NCI-H226 (cell line): ENCODE data around the gene ACTR6.
"Not testable (repeated sequence)": the region's sequence is repeated elsewhere in the genome, so short reads cannot be mapped to it uniquely, and the experiment has no call there.

Source experiments
- DNase-seq: peaks from one replicate; pipeline ENCODE4 v3.0.0-alpha.2; 2015

The ACTR6 gene

DNA sequence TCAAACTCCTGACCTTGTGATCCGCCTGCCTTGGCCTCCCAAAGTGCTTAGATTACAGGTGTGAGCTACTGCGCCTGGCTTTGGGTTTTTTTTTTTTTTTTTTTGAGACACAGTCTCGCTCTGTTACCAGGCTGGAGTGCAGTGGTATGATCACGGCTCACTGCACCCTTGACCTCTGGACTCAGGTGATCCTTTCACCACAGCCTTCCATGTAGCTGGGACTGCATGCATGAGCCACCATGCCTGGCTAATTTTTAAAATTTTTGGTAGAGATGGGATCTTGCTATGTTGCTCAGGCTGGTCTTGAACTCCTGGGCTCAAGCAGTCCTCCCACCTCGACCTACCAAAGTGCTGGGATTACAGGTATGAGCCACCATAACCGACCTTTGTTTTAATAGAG is 21.6 kb downstream of the ACTR6 start:
- not testable (repeated sequence) for DNase-seq

DNA sequence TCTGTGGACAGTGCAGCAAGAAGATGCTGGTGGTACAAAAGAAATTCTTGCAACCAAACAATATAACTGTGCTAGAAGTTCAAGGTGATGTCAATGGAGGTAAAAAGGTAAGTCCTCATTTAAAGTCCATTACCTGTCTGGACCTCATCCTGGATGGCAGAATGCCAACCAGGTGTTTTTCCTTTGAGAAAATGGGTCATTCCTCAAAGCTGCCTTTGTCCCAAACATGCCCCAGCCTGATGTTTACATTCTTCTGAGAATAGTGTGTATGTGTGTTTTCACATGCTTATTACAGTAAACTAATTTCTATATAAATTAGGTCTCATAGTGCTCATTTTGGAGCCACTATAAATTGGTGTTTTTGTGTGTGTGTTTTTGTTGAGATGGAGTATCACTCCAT is 24.9 kb downstream of the ACTR6 start:
- DNase-seq, result no peak

DNA sequence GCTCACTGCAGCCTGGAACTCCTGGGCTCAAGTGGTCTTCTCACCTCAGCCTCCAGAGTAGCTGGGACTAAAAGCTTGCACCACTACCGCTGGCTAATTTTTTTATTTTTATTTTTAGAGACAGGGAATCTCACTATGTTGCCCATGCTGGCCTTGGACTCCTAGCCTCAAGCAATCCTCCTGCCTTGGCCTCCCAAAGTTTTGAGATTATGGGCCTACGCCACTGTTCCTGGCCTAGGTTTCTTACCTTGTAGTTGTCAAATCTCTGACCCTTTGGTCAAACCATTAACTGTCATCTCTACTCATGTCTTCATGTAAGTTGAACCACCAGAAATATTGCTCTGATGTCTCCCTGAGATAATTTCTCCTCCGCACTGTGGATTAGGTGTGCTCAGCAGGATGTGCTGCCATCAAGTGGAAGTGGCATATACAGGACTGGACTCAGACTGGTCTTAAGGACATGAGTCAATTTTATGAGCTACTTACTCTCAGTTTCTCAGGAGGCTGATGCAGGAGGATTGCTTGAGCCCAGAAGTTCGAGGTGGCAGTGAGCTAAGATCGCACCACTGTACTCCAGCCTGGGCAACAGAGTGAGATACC is 28.5 kb downstream of the ACTR6 start:
- DNase-seq, result no peak

DNA sequence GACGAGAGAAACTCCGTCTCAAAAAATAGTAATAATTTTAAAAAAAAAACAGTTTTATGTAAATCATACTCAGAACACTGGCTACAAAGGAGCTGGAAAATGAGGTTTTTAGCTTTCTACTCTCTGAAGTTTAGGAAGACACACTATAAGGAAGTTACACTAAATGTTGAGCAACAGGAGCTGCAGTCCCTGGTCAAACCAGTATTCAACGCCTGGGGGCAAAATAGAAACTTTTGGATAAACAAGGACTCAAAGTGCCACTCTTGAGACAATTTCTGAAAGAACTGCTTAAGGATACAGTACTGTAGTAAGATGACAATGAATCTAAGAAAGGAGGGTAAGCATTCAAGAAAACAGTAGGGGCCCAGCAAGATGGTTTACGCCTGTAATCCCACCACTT is 29.3 kb downstream of the ACTR6 start:
- DNase-seq, result no peak

DNA sequence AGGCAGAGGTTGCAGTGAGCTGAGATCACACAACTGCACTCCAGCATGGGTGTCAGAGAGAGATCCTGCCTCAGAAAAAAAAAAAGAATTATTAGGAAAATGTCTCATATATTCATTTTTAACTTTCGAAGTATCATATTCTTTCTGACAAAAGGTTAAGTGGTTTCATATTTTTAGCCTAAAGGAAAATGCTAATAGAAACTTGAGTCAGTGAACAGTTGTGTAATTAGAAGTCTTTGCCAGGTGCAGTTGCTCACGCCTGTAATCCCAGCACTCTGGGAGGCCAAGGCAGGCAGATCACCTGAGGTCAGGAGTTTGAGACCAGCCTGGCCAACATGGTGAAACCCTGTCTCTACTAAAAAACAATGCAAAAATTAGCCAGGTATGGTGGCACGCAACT is 31.3 kb downstream of the ACTR6 start:
- not testable (repeated sequence) for DNase-seq

DNA sequence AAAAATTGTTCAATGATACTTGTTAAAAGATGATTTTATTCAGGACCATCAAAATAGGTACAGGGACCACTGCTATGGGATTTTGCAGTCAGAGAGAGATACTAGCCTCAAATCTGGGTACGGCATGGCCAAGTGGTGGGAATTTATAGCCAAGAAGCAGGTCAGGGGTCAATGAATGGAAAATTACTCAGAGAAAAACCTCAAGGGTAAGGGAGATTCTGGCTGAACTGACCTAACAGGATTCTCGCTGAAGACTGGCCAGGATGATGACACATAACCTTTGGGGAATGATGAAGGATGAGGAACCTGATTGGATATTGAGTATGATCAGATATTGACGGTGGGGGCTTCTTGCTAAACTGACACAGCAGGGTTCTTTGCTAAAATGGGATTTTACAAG is 33.6 kb downstream of the ACTR6 start:
- no peak for DNase-seq

DNA sequence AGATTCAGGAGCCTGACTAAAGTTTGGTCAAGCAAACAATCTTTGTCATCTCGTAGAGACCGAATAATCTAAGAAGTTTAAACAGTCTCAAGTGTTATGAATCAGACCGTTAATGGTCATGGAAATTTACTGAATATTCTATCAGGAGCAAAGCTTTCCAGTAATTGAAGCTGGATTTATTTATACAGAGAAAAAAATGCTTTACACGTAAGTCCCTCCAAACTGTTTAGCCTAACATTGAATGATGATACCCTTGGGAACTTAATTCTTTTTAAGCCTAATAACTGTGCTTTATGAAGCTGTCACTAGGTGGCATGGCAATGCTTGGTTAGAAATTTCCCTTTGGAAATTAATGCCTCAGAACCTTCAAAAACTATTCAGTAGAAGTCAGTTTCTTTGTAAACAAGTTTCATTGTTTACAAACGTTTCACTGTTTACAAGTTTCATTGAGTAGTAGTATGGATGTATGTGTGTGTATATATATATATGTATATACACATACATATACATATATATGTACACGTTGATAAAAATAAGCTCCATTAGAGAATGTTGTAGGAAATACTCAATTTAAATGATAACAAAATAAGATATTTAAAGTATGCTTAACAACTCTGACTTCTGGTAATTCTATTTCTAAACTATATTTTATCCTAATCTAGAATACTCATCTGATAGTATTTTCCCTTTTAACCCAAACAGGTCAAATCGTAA is 34.1 kb downstream of the ACTR6 start:
- DNase-seq, result no peak

DNA sequence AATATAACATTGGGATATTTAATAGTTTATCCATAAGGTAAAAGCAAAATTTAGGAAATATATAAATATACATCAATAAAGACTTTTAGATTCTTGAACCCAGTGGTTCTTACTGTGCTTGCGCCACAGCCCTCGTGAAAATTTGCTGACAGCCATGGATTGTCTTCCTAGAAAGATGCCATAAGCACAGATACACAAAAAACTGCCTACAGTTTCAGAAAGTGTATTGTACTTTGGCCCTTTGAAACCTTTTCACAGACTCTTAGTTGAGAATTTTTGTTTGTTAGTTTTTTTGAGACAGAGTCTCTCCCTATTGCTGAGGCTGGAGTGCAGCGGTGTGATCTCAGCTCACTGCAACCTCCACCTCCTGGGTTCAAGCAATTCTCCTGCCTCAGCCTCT is 38.2 kb downstream of the ACTR6 start:
- DNase-seq, result no peak

DNA sequence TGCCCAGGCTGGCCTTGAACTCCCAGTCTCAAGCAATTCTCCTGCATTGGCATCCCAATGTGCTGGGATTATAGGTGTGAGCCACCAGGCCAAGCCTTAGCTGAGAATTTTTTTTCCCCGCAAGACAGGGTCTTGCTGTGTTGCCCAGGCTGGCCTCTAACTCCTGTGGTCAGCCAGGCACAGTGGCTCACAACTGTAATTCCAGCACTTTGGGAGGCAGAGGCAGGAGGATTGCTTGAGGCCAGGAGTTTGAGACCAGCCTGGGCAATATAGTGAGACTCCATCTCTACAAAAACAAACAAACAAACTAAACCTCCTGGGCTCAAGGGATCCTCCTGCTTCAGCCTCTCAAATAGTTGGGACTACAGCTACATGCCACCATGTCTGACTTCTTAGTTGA is 39.0 kb downstream of the ACTR6 start:
- no peak for DNase-seq

DNA sequence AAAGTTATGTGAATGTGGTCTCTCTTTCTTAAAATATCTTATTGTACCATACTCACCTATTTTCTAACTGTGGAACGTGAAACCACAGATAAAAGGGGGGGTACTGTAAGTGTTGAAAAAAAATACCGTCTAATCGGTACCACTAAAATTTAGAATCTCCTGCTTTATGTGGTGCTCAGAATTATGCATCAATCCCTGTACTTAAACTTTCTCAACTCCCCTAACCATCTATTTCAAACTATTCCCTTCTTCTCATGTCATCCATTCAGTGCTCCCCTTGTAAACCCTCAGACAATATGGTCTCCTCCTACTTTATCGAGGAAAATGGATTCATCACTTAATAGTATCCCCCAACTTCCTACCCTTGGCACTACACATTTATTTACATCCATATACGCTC is 42.5 kb downstream of the ACTR6 start:
- no peak for DNase-seq

DNA sequence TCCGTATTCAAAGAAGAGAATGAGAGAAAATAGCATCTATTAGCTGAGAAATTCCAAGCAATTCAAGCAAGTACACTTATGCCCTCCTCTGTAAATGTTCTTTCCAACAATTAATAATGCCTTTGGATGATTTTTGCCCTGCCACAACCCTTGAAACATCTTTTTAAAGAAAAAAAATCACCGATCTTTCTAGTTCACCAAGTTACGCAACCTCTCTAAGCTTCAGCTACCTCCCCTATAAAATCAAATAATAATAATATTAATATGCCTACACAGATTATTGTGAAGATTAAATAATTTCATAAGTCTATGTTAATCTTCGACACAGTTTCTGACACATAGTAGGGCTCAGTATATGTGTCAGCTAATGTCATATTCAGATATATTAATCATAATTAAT is 47.1 kb downstream of the ACTR6 start:
- DNase-seq, result no peak

DNA sequence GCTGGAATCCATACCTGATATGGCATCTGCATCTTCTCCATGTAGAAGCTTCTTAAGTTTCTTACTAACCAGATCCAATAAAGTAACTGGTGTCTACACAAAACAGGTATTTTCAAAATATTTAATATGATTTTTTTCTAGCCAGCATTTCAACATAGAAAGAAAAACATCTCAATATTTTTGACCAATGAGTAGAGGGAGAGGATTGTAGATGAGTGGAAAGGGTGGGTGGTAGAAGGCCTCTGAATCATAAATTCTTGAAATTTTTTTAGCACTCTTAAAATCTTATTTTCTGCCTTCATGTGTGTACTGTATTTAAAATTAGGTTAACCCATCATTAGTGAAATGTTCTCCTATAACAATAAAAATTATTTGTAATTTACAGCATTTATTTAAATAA is 48.3 kb downstream of the ACTR6 start:
- no peak for DNase-seq

DNA sequence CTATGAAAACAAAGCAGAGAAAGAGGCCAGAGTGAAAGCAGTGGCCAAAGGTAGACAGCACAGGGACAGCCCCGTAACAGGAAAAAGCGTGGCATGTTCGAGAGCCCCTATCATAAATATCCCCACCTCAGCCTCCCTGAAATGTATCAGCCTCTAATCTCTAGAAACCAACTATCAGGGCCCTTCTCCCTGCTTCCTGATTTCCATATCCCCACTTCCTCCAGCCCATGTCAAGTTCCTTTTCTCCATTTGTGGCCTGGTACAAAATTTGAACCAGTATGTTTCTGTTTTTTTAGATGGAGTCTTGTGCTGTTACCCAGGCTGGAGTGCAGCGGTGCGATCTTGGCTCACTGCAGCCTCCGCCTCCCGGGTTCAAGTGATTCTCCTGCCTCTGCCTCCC is 49.3 kb downstream of the ACTR6 start:
- no peak for DNase-seq

DNA sequence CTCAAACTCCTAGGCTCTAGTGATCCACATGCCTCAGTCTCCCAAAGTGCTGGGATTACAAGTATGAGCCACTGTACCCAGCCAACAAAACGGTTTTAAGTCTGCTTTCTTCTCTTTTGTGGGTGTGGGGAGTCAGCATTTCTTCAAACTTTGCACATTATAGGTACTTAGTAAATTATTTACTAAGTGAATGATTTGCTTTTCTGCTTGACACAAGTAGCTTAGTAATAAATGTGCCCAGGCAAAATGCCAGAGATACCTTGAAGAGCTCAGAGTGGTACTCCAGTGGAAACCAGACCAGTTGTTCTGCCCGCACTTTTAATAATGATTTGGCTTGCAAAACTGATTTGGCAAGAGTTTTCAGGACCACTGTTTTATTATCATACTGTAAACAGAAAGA is 51.3 kb downstream of the ACTR6 start:
- DNase-seq, result no peak

DNA sequence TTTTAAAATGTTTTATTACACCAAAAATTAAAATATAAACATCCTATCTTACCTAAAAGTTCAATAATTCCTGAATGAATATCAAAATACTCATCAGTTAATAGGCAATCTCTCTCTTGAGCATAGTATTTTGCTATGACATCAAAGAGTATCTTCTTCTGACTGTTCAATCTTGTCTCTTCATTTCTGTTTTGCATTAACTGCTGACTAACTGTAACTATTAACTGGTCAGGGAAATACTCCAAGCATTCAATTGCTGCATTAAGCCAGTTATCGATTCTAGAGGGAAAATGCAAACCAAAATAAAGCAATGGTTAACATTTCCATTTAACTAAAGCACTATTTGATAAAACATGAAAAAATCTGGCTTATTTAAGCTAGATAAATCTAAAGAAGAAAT is 52.8 kb downstream of the ACTR6 start:
- no peak for DNase-seq

DNA sequence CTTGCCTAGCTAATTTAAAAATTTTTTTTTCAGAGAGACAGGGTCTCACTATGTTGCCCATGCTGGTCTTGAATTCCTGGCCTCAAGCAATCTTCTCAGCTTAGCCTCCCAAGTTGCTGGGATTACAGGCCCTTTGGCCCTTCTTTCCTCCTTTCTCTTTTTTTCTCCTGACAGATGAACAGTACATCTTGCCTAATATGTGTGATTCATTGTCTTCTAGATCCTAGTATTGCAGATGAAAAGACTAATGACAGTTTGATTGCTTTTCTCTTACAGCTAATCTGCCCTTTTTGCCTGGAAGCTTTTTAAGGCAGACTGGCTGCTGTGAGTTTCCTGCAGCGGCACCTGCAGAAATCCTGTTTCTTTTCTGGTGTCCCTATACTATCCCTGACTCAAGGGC is 54.3 kb downstream of the ACTR6 start:
- DNase-seq, result no peak

DNA sequence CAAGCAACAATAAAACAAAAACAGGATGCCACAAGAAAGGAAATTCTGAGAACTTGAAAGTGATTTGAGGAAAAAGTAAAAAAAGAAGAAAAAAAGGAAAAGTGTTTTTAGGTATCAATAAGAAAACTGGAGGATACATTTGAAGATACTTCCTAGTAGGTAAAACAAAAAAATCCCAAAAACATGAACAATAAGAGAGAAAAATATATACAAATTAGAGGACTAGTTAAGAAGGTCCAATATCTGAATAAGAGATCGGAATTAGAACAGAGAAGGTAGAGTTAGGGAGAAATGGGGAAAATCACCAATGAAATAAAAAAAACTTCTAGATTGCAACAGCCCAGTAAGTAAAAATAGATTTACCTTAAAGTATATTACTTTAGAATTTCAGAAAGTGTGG is 57.5 kb downstream of the ACTR6 start:
- no peak for DNase-seq

DNA sequence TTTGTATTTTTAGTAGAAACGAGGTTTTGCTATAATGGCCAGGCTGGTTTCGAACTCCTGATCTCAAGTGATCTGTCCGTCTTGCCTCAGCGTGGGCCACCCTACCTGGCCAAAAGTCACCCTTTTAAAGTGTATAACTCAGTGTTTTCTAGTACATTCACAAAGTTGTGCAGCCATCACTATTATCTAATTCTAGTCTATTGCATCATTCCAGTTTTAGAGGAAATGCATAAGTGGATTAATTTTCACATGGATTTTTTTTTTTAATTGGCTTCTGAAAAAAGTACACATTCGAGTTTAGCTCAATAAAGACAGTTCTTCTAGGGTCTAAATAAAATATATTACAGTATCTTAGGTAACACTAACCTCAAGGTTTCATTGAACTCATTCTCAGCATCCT is 62.5 kb downstream of the ACTR6 start:
- no peak for DNase-seq

DNA sequence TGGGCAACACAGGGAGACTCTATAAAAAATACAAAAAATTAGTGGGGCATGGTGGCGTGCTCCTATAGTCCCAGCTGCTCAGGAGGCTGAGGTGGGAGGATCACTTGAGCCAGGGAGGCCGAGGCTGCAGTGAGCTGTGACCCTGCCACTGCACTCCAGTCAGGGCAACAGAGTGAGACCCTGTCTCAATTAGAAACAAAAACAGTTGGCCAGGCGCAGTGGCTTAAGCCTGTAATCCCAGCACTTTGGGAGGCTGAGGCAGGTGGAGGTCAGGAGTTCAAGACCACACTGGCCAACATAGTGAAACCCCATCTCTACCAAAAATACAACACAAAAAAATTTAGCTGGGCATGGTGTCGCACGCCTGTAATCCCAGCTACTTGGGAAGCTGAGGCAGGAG is 64.5 kb downstream of the ACTR6 start:
- not testable (repeated sequence) for DNase-seq

DNA sequence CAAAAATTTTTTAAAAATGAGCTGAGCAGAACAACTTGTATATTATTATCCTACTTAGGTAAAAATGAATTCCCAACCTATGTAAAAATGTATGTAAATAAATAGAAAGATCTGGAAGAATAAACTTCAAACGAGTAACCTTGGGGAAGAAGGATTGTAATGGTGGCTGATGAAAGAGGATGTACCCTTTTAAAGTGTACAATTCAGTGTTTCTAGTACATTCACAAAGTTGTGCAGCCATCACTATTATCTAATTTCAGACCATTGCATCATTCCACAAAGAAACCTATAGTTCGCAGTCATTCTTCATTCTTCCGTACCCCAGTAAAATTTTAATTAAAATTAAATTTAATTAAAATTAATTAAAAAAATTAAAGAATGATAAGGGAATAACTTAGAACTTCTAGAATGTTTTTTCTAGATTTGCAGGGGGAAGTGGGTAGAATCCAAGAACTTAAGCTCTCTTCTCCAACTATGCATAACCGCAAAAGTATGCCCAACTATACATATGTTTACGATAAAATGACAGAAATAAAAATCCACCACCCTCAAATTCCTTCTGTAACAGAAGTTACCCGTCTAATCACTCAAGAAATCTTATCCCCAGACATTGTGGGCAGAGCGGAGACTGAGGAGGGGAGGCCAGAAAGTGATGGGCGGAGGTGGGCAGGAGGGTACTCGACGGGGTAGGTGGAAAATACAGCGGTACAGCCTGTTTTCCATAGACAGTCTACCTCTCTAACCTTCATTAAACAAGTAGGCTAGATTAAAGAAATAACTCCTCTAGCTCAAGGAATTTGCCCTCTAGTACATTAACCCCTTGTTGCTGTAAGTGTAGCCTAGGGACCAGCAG is 65.3 kb downstream of the ACTR6 start:
- DNase-seq, result no peak

DNA sequence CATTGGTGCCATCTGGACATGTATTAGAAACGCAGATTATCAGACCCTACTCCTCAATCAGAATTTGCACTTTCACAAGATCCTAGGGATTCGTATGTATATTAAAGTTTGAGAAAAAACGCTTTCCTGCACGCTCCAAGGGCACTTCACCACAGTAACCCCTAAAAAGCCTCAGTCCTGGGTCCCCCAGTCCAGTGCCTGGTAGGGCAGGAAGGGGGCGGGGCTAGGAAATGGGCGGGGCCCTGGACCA is 65.9 kb downstream of the ACTR6 start:
- DNase-seq, result no peak

DNA sequence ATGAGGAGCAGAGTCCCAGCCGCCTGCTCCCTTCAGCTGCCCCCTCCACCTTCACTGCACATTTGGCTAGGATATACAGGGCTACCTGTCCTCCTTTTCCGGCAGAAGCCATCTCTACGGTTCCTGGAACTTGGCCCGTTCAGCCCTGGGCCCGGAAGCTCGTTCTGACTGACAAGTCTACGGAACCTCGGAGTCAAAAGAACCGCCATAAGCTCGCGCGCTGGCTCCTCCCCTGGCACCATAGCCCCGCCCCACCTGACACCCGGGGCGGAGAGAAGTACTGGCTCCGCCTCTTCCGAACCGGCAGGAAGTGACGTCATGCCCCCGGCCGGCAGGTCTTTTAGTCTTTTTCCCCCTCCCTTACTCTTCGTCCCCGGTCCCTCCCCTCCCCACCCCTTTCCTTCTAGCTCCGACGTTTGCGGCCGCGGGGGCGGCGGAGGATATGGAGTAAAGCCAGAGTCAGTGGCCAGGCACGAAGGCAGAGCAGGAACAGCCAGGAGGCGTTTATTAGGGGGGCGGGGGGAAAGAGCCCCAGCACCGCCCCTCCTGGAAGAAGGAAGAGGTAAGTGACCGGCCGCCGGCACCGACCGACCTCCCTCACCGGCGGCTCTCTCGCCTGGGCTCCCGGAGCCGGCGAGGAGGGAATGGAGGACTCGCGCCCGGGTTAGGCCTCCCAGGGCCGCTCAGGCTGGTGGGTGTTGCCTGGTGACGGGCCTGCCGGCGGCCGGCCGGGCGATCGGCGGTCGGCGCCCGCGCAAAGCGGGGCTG is 66.4 kb downstream of the ACTR6 start, which contains the start of the genes DEPDC4 and SCYL2:
Gene DEPDC4 (minus strand): TSS at position 245 of the 768 bp plus-strand sequence. CDS start 3 bp downstream, at position 242.
Gene SCYL2 (plus strand): TSS at position 343 of the 768 bp plus-strand sequence. CDS start 15,794 bp downstream, outside the sequence.
- DNase-seq, result peak; percentile 97

DNA sequence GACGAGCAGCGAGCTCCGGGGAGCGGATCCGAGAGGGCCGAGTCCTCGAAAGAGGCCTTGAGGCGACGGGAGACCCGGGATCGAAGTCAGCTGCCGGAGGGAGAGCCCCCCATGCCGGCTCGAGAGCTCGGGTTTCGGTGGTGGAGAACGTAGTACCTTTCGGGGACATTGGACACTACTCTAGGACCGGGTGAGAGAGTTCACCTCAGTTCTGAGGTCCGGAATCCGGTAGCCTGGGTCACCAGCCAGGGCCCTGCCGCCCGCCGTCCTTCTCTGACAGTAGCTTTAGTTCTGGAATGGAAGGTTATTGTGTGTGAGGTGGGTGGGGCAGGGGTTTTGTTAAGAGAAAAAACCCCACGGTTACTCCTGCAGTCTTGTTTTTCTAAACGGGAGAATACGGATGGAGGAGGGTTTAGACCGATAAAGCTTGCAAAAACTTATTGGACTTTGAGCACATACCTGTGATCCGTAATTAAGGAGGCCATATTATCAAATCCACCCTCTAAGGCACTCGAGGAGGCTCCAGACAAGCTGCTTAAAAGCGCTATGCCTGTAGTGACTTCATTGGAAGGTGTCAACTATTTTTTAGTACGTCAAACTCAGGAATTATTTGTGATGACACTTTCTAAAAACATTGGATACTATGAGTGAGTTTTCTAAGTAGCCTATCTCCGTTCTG is 67.1 kb downstream of the ACTR6 start:
- no peak for DNase-seq
